ENCODE results near the gene GNG7. TPM values are rescaled to one million over a fixed set of nuclear protein-coding genes. Genes with fewer than 3 reads are reported as not detected.

Gene GNG7
- total and polyA plus RNA-seq, 2 donors (not counting 3 experiments of a cell fraction or from before 2014, with no cell fraction given): 0.29 to 0.84 TPM

DNA sequence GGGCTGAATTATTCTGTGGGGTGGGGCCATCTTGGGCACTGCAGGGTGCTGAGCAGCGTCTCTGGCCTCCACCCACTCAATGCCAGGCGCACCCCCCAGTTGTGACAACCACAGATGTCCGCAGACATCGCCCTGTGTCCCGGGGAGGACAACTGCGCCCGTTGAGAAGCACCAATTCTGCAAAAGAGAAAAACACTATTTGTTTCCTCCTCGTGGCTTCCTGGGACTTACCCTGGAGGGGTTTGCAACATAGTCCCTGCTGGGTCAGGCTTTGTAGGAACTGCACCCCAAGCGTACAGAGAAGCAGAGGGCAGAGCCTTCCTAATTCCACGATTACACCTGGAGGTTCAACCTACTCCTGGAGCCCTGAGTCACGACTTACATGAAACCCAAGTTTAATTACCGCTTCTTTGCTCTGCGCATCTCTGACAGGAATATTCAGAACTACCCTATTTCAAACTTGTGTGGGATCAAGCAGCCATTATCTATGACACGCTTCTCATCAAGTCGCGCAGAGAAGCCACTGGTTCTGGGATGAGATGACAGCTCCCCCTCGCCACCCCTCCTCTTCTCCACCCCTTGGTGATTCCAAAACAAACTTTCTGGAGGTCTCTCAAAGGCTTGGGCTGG, 48.4 kb upstream of the GNG7 start:
- intact Hi-C loops (cut with micrococcal nuclease) (no loop called here), dilution Hi-C loops (cut with MboI; ENCODE audit: extremely low pct_ligation_motif_present, low sequenced_read_pairs) (loop anchor here (10.0 kb wide), 1 partner anchor 56 kb away; no protein-coding TSS in a partner anchor)
- FAIRE-seq (no peak), DNase-seq (ENCODE audit: low read depth, low spot score) (no peak)
- Histone ChIP-seq H3K36me3 (ENCODE audit: control insufficient read depth in 2 of 2, extremely low read depth in 1 of 2, insufficient read depth in 2 of 2, low read length in 2 of 2) (peaks cover 2 to 12% of the 10 kb centered on the region in 2 experiments), H3K9me1 (replicated peaks; ENCODE audit: control insufficient read depth, extremely low read depth, insufficient read depth, low read length) (no peaks in the 10 kb centered on the region), H3K4me2 (ENCODE audit: insufficient read depth, low read length) (no peak overlapping the region), H3K27me3 (ENCODE audit: control insufficient read depth in 2 of 2, insufficient read depth in 2 of 2, low read length in 2 of 2) (no peaks in the 10 kb centered on the region), H4K20me1 (replicated peaks; ENCODE audit: control insufficient read depth, extremely low read depth, insufficient read depth, low read length) (no peaks in the 10 kb centered on the region), H3K4me1 (ENCODE audit: control insufficient read depth, extremely low read depth, insufficient read depth, low read length) (no peaks in the 10 kb centered on the region), H3K9me3 (replicated peaks; ENCODE audit: control insufficient read depth, insufficient read depth, low read length) (no peaks in the 10 kb centered on the region), H3K27ac (ENCODE audit: insufficient read depth, low read depth, low read length) (no peak overlapping the region), H2AFZ (ENCODE audit: low read depth, low read length) (no peak overlapping the region), H3K79me2 (ENCODE audit: control insufficient read depth, insufficient read depth, low read length) (no peaks in the 10 kb centered on the region), H3K9ac (replicated peaks; ENCODE audit: extremely low read depth, insufficient read depth, low read length) (no peak overlapping the region), H3K4me3 (replicated peaks in 1 of 3; ENCODE audit: insufficient read depth in 1 of 3, low read depth in 1 of 3, low read length in 3 of 3) (no peak overlapping the region)
- no TSS peak for BruUV-seq (replicated peaks)
- CTCF ChIA-PET: interaction anchor here (0.5 to 6.1 kb wide), 5 partner anchors 9 to 958 kb away, joined by 3 to 233 read pairs (median 7); partner anchors contain the start of gene SLC39A3
- no peak for TF ChIP-seq GATA2 (IDR thresholded peaks at IDR 0.05; ENCODE audit: insufficient read depth, insufficient read length, low read depth, low read length)
- TF ChIP-seq POLR2AphosphoS5 (IDR thresholded peaks at IDR 0.05; ENCODE audit: insufficient read depth, low read depth, low read length): no peak
- no peak for TF ChIP-seq MAX (IDR thresholded peaks at IDR 0.05; ENCODE audit: insufficient read depth, insufficient read length)
- no peak for TF ChIP-seq POLR2A (IDR thresholded peaks at IDR 0.05; ENCODE audit: low read depth, low read length)
- no peak for TF ChIP-seq JUN (IDR thresholded peaks at IDR 0.05; ENCODE audit: borderline replicate concordance, insufficient read depth, insufficient read length, low read depth)
- POLR2A ChIA-PET: no interaction called here

DNA sequence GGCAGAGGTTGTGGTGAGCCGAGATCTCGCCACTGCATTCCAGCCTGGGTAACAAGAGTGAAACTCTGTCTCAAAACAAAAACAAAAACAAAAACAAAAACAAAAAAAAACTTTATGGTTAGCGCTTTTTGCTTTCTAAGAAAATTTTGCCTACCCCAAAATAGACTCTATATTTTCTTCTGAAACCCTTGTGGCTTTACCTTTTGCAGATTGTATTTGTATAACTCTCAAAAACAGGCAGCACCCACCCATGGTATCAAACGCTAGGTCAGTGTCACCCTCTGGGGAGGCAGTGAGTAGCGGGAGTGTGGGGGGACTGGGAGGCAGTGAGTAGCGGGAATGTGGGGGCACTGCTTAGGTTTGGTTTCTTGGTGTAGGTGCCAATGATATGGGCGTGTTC, 44.9 kb upstream of the GNG7 start:
- no TSS peak for BruUV-seq (replicated peaks)
- ChIA-PET POLR2A (no interaction called here), CTCF (interaction anchor here (1.5 to 6.1 kb wide), 2 partner anchors 35 to 100 kb away, joined by 3 to 233 read pairs; no protein-coding TSS in a partner anchor)

More for the DNA sequence above, 44.9 kb upstream of the GNG7 start:
- FAIRE-seq (no peak), DNase-seq (ENCODE audit: low read depth, low spot score) (no peak)
- Histone ChIP-seq H3K9me3 (replicated peaks; ENCODE audit: control insufficient read depth, insufficient read depth, low read length) (no peaks in the 10 kb centered on the region), H3K79me2 (ENCODE audit: control insufficient read depth, insufficient read depth, low read length) (no peaks in the 10 kb centered on the region), H4K20me1 (replicated peaks; ENCODE audit: control insufficient read depth, extremely low read depth, insufficient read depth, low read length) (no peaks in the 10 kb centered on the region), H3K4me2 (ENCODE audit: insufficient read depth, low read length) (no peak overlapping the region), H2AFZ (ENCODE audit: low read depth, low read length) (no peak overlapping the region), H3K36me3 (ENCODE audit: control insufficient read depth in 2 of 2, extremely low read depth in 1 of 2, insufficient read depth in 2 of 2, low read length in 2 of 2) (no peaks in the 10 kb centered on the region), H3K9me1 (replicated peaks; ENCODE audit: control insufficient read depth, extremely low read depth, insufficient read depth, low read length) (no peaks in the 10 kb centered on the region), H3K4me1 (ENCODE audit: control insufficient read depth, extremely low read depth, insufficient read depth, low read length) (no peaks in the 10 kb centered on the region), H3K27ac (ENCODE audit: insufficient read depth, low read depth, low read length) (no peak overlapping the region), H3K4me3 (replicated peaks in 1 of 3; ENCODE audit: insufficient read depth in 1 of 3, low read depth in 1 of 3, low read length in 3 of 3) (no peak overlapping the region), H3K9ac (replicated peaks; ENCODE audit: extremely low read depth, insufficient read depth, low read length) (no peak overlapping the region), H3K27me3 (ENCODE audit: control insufficient read depth in 2 of 2, insufficient read depth in 2 of 2, low read length in 2 of 2) (no peaks in the 10 kb centered on the region)
- dilution Hi-C loops (cut with MboI; ENCODE audit: extremely low pct_ligation_motif_present, low sequenced_read_pairs) (no loop called here), intact Hi-C loops (cut with micrococcal nuclease) (no loop called here)
- no peak for TF ChIP-seq MYC (IDR thresholded peaks at IDR 0.05; ENCODE audit: low read depth, low read length)
- no peak for TF ChIP-seq MAX (IDR thresholded peaks at IDR 0.05; ENCODE audit: insufficient read depth, insufficient read length)
- no peak for TF ChIP-seq GATA2 (IDR thresholded peaks at IDR 0.05; ENCODE audit: insufficient read depth, insufficient read length, low read depth, low read length)
- TF ChIP-seq, protein P1, sequence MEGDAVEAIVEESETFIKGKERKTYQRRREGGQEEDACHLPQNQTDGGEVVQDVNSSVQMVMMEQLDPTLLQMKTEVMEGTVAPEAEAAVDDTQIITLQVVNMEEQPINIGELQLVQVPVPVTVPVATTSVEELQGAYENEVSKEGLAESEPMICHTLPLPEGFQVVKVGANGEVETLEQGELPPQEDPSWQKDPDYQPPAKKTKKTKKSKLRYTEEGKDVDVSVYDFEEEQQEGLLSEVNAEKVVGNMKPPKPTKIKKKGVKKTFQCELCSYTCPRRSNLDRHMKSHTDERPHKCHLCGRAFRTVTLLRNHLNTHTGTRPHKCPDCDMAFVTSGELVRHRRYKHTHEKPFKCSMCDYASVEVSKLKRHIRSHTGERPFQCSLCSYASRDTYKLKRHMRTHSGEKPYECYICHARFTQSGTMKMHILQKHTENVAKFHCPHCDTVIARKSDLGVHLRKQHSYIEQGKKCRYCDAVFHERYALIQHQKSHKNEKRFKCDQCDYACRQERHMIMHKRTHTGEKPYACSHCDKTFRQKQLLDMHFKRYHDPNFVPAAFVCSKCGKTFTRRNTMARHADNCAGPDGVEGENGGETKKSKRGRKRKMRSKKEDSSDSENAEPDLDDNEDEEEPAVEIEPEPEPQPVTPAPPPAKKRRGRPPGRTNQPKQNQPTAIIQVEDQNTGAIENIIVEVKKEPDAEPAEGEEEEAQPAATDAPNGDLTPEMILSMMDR (IDR thresholded peaks at IDR 0.05; ENCODE audit: extremely low read depth in 1 of 2, insufficient read depth in 1 of 2, low read depth in 1 of 2, low read length in 2 of 2): no peak
- no peak for TF ChIP-seq POLR2A (IDR thresholded peaks at IDR 0.05; ENCODE audit: low read depth, low read length)
- no peak for TF ChIP-seq FOS (IDR thresholded peaks at IDR 0.05; ENCODE audit: borderline replicate concordance, insufficient read depth, low read length)
- TF ChIP-seq POLR2AphosphoS5 (IDR thresholded peaks at IDR 0.05; ENCODE audit: insufficient read depth, low read depth, low read length): no peak
- no peak for TF ChIP-seq JUN (IDR thresholded peaks at IDR 0.05; ENCODE audit: borderline replicate concordance, insufficient read depth, insufficient read length, low read depth)
- no peak for TF ChIP-seq EZH2 (IDR thresholded peaks at IDR 0.05; ENCODE audit: borderline replicate concordance, low read depth, low read length, severe bottlenecking)

Data from endothelial cell of umbilical vein (primary cell).